ENCODE measurements around the gene MATN3.

MATN3 gene

GRCh38 chr2:19993731-19994130 lies 18.7 kb downstream of the MATN3 start:
- no peak for DNase-seq

GRCh38 chr2:19991895-19992294 lies 20.6 kb downstream of the MATN3 start:
- DNase-seq, result no peak

GRCh38 chr2:19990416-19990728 lies 22.1 kb downstream of the MATN3 start:
- DNase-seq, result no peak

GRCh38 chr2:19989667-19990415 lies 22.6 kb downstream of the MATN3 start, which contains the start of gene WDR35:
Gene WDR35, minus strand, starts transcription at chr2:19990105. Its CDS starts 90 bp downstream, at chr2:19990015.
- DNase-seq, result peak; percentile 96

GRCh38 chr2:19989342-19989666 lies 23.2 kb downstream of the MATN3 start:
- no peak for DNase-seq

GRCh38 chr2:19988600-19988999 lies 23.9 kb downstream of the MATN3 start:
- DNase-seq, result no peak

- DNase-seq, result no peak
Observed at GRCh38 chr2:19987936-19988335, 24.5 kb downstream of the MATN3 start.

GRCh38 chr2:19982268-19982667 lies 30.2 kb downstream of the MATN3 start:
- no peak for DNase-seq

- DNase-seq, result no peak
Observed at GRCh38 chr2:19979932-19980331, 32.5 kb downstream of the MATN3 start.

- peak; percentile 25 for DNase-seq
Observed at GRCh38 chr2:19973466-19973865, 39.0 kb downstream of the MATN3 start.

GRCh38 chr2:19971691-19972090 lies 40.8 kb downstream of the MATN3 start:
- no peak for DNase-seq

- DNase-seq, result no peak
Observed at GRCh38 chr2:19963386-19963785, 49.1 kb downstream of the MATN3 start.

GRCh38 chr2:19955544-19956422 lies 56.7 kb downstream of the MATN3 start:
- peak; percentile 82 for DNase-seq

GRCh38 chr2:19949071-19949470 lies 63.4 kb downstream of the MATN3 start:
- DNase-seq, result no peak

- DNase-seq, result no peak
Observed at GRCh38 chr2:19947184-19947940, 65.1 kb downstream of the MATN3 start.

GRCh38 chr2:19944205-19944845 lies 68.1 kb downstream of the MATN3 start:
- no peak for DNase-seq

GRCh38 chr2:19943189-19943588 lies 69.3 kb downstream of the MATN3 start:
- no peak for DNase-seq

GRCh38 chr2:19942199-19942598 lies 70.3 kb downstream of the MATN3 start:
- no peak for DNase-seq
